Neural progenitor cell (in vitro differentiated cells): Measurements from ENCODE around the gene COG2.

Experiments
- CTCF ChIP-seq: fragments of 200-600 bp; sonication (generic); IDR thresholded peaks from 2 replicates; pipeline ENCODE4 v1.5.1; 2017; ENCODE audit warnings: antibody characterized with exemption, mild to moderate bottlenecking
- EZH2 ChIP-seq: fragments of 200-600 bp; sonication (generic); IDR thresholded peaks from 2 replicates; pipeline ENCODE4 v1.6.1; 2017; ENCODE audit warnings: antibody characterized with exemption, mild to moderate bottlenecking, moderate library complexity

DNA sequence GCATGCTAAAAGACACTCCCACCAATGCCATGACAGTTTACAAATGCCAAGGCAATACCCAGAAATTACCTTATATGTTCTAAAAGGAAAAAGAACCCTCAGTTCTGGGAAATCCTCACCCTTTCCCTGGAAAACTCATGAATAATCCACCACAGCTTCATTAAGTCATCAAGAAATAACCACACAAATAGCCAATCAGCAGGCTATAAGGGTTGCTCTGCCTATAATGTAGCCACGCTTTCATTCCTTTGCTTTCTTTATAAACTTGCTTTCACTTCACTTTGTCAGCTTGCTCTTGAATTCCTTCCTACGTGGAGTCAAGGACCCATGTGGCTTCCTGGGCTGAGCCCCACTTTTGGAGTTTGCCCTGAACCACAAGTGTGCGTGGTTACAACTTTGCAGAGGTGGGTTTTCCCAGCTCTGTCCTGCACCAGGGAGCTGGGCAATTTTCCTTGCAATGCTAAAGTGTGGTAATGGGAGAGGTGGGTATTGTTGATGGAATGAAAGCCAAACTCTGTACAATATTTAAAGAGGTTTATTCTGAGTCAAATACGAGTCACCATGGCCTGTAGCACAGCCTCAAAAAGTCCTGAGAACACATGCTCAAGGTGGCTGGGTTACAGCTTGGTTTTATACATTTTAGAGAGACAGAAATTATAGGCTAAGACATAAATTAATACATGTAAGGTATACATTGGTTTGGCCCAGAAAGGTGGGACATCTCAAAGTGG, 42.2 kb upstream of the COG2 start:
- no peak for TF ChIP-seq CTCF
- no peak for TF ChIP-seq EZH2
